GM19025 (cell line): ENCODE measurements around the gene CHRM5.

Source experiments
- ATAC-seq: cut with Tn5 transposase; IDR thresholded peaks from one replicate; pipeline ENCODE4 v1.9.1; 2021; ENCODE audit warnings: mild to moderate bottlenecking, low read depth, moderate library complexity; ENCODE audit not compliant: unreplicated experiment

Gene CHRM5

GRCh38 chr15:34078900-34079299 is 110.6 kb downstream of the CHRM5 start:
- no peak for ATAC-seq

DNA sequence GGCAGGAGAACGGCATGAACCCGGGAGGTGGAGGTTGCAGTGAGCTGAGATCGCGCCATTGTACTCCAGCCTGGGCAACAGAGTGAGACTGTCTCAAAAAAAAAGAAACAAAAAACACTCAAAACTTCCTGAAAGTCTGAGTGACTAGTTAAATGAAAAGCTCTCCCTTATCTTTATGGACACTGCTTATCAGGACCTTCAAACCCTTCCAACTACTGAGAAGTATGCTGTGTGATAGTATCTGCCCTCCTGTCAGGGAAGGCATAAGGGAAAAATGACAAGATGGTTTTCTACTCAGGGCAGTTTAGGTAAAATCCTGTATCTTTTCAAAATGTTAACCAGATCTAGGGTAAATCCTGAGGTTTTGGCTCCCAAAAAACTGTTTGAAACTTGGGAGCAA is 111.6 kb downstream of the CHRM5 start:
- ATAC-seq, result no peak

GRCh38 chr15:34084086-34084485 is 115.8 kb downstream of the CHRM5 start:
- no peak for ATAC-seq

- no peak for ATAC-seq
Observed at GRCh38 chr15:34085746-34086145, 117.4 kb downstream of the CHRM5 start.

GRCh38 chr15:34099914-34100313 is 131.6 kb downstream of the CHRM5 start:
- ATAC-seq, result no peak

GRCh38 chr15:34101366-34102174 is 133.3 kb downstream of the CHRM5 start, which contains the start of the genes EMC7 and PGBD4:
EMC7 (minus strand) TSS chr15:34101862; CDS start chr15:34101839, 23 bp downstream.
PGBD4 (plus strand) TSS chr15:34102083; CDS start chr15:34102532, 449 bp downstream.
- peak; percentile 99 for ATAC-seq

- ATAC-seq, result no peak
Observed at GRCh38 chr15:34102175-34102925, 134.1 kb downstream of the CHRM5 start.

GRCh38 chr15:34106423-34106822 is 138.1 kb downstream of the CHRM5 start:
- ATAC-seq, result no peak

DNA sequence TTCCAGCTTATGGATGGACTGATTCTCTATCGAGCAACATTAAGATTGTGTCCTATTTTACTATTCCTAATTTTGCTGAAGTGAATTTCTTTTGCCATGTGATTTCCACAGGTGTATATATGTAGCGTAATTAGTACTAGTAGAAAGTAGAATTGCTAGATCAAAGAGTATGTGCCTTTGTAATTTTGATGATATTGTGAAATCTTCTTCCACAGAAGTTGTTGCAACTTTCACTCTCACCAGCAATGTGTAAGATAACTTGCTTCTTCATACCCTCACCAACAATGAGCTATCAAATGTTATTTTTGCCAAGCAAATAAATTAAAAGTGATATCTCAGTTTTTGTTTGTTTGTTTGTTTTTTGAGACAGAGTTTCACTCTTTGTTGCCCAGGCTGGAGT is 139.0 kb downstream of the CHRM5 start:
- ATAC-seq, result no peak

GRCh38 chr15:34109797-34110663 is 141.7 kb downstream of the CHRM5 start:
- ATAC-seq, result no peak

DNA sequence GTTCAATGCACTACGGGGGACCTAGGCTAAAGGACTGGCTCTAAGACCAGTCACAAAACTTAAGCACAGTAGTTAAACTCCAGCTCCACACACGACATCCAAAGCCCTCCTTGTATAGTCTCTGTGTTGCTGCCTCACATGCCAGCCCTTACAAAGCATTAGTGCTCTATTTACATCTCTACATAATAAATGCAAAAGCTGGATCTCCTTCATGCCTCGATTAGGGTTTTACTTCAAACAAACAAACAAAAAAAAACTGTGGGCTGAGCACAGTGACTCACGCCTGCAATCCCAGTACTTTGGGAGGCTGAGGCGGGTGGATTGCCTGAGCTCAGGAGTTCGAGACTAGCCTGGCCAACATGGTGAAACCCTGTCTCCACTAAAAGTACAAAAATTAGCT is 143.2 kb downstream of the CHRM5 start:
- no peak for ATAC-seq

- no peak for ATAC-seq
Observed at GRCh38 chr15:34114215-34114614, 145.9 kb downstream of the CHRM5 start.

DNA sequence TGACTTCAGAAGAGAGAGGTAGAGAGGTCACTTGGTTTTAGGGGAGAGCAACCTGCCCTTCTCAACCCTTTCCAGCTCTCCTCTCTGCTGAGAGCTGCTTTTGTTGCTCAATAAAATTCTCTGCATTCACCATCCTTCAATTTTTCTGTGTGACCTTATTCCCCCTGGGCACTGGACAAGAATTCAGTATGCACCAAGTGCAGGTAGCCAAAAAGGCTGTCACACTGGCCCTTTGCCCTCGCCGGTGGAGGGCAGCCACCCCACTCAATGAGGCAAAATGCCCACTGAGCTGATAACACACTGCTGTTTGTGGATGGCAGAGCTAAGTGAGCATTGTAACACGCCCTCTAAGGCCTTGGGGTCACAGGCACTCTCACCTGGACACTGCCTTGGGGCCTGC is 146.4 kb downstream of the CHRM5 start:
- no peak for ATAC-seq

DNA sequence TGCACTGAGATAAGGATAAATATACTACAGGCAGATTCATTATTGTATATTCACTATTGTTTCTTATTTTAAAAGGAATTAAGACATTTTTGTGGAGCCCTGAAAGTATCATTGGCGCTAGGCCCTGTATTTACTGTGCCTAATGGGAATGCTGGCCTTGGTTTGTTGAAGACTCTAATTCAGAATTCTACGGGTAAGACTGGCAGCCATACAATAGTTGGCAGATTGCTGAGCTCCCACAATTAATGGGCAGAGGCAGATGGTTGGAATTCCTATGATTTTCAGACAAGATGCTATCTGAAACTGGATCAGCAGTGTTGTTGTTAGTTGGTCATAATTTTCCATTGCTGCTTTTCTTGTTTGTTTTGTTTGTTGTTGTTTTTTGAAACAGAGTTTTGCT is 148.3 kb downstream of the CHRM5 start:
- ATAC-seq, result no peak
